GM18507 (cell line): ENCODE results near the gene WHAMM.
"Not testable (repeated sequence)": the region's sequence is repeated elsewhere in the genome, so short reads cannot be mapped to it uniquely, and the experiment has no call there.

ENCODE experiments used
- DNase-seq: peaks from one replicate; pipeline ENCODE4 v3.0.0; 2011; ENCODE audit warnings: low read depth; ENCODE audit not compliant: insufficient read length; ENCODE audit errors: extremely low spot score
- FAIRE-seq: peaks from 2 replicates; lab custom pipeline; 2011; peaks lifted over from hg19 to GRCh38; lab: Jason Lieb, UNC

Gene WHAMM, protein sequence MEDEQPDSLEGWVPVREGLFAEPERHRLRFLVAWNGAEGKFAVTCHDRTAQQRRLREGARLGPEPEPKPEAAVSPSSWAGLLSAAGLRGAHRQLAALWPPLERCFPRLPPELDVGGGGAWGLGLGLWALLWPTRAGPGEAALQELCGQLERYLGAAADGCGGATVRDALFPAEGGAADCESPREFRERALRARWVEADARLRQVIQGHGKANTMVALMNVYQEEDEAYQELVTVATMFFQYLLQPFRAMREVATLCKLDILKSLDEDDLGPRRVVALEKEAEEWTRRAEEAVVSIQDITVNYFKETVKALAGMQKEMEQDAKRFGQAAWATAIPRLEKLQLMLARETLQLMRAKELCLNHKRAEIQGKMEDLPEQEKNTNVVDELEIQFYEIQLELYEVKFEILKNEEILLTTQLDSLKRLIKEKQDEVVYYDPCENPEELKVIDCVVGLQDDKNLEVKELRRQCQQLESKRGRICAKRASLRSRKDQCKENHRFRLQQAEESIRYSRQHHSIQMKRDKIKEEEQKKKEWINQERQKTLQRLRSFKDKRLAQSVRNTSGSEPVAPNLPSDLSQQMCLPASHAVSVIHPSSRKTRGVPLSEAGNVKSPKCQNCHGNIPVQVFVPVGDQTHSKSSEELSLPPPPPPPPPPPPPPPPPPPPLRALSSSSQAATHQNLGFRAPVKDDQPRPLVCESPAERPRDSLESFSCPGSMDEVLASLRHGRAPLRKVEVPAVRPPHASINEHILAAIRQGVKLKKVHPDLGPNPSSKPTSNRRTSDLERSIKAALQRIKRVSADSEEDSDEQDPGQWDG

GRCh38 chr15:82809308-82810060, at the start of gene WHAMM:
TSS of gene WHAMM (plus strand) at chr15:82809628. CDS start at chr15:82809727, 99 bp downstream.
- DNase-seq, result peak; percentile 81
- peak; percentile 97 for FAIRE-seq

DNA sequence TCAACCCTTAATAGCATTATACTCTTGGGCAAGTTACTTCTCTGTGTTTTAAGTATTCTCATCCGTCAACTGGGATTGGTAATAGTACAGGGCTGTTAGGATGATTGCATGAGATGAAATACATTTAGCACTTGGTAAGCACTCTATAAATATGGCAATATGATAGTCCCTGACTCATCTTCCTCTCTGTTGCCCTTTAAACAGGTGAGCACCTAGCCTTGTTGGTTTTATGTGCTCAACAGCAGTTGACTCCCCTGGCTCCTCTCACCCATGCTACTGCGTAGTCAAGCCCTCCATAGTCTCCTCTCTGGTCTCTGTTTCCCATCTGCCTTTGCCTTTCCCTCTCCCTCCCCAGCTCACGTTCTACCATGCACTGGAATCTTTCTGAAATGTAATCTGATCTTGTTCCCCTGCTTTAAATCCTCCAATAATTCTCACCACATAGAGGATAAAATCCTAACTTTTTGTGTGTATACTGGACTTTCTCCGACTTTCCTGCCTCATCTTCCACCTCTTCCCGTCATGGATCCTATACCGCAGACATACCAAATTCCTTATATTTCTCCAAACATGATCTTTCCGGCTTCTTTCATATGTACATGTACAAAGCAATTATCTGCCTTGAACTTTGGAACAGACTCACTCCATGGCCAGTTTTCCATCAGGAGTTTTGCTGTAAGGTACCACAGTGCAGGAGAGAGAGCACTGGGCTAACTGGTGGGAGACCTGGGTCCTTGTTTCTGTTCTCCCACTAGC, 45.9 kb upstream of the WHAMM start:
- no peak for FAIRE-seq
- DNase-seq, result no peak

DNA sequence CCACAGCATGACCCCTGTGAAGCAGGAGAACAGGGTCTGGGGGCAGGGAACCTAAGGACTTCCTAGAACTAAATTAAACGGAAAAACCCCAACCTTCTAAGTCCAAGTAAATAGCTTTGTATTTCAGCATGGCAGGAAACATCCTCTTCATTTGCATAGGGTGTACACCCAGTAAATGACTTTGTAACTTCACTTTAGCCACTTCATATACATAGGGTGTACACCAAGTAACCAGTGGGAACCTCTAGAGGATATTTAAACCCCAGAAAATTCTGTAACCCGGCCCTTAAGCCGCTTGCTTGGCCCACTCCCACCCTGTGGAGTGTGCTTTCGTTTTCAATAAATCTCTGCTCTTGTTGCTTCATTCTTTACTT, 45.3 kb upstream of the WHAMM start:
- FAIRE-seq, result no peak

DNA sequence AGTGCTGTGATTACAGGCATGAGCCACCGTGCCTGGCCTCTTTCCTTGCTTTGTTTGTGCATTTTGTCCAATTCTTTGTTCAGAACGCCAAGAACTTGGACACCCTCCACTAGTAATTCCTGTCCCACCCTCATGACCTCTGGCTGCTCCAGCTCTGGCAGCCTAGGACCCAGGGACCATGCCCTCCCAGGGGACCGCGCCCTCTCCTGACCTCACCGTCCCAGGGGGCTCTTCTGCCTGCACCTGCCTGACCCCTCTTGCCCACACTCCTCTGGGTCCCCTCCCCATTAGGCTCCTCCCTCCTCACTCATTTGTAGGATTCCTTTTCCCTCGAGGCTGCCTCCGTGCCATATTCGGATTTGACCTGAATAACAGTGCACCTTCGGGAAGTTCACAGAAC, 44.7 kb upstream of the WHAMM start:
- DNase-seq (no peak), FAIRE-seq (no peak)

More for the DNA sequence above, 45.3 kb upstream of the WHAMM start:
- DNase-seq, result no peak

- not testable (repeated sequence) for DNase-seq, FAIRE-seq
Measured at GRCh38 chr15:82766201-82766600, 43.2 kb upstream of the WHAMM start.

GRCh38 chr15:82767163-82767829, 42.1 kb upstream of the WHAMM start:
- DNase-seq (no peak), FAIRE-seq (no peak)

DNA sequence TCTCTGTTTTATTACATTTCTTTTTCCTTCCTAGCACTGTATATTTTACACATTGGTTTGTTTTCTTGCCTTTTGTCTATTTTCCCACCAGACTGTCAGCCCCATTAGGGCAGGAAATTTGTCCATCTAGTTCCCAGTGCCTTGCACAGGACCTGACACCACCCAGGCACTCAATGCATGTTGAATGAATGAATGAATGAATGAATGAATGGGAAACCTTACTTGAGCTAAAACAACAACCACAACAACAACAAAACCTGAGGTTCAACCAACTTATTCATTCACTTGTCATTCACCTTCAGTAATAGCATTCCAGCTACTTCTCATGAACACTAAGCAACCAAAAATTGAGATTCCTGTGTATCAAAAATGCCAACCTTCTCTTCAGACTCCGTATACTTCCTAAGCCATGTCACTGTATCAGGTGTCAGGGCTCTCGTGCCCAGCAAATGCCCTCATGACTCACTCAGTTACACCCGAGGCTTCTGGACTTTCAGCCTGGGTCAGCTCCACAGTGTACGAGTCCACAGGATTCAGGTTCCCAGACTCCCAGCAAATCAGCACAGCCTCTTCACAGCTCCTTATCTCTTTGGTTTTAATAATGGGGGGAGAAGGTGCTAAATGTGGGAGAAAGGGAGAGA, 40.9 kb upstream of the WHAMM start:
- no peak for FAIRE-seq
- no peak for DNase-seq

GRCh38 chr15:82771789-82772607, 37.4 kb upstream of the WHAMM start:
- no peak for FAIRE-seq
- no peak for DNase-seq

DNA sequence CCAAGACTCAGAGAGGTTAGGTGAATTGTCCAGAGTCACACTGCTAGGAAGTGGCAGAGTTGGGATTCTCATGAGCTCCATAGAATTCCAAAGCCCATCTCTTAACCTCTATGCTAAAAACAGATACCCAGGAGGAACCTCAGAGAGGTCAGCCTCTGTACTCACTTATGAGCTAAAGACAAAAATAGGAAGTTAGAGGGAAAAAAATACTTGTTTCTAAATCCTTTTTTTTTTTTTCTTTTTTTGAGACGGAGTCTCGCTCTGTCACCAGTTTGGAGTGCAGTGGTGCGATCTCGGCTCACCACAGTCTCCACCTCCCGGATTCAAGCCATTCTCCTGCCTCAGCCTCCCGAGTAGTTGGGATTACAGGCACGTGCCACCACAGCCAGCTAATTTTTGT, 34.9 kb upstream of the WHAMM start:
- no peak for DNase-seq

DNA sequence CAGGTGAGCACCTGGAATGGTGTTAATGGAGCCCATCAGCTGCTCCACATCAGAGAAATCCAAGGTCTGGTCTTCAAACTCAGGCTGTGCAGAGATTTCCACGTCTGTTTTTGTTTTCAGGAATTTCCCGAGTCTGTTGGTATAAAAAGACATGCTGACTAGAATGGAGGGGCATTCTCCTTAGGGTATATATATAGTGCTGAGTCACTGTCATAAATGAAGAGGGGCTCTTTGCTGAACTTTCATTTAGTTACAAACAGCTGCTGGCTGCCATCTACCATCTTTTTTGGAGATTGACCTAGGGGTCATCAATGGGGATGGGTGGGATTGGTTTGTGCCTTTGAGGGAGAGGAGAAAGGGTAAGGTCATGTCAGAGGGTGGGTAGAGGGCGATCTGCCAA, 30.7 kb upstream of the WHAMM start:
- no peak for FAIRE-seq
- no peak for DNase-seq

More for the DNA sequence above, 34.9 kb upstream of the WHAMM start:
- FAIRE-seq, result no peak

DNA sequence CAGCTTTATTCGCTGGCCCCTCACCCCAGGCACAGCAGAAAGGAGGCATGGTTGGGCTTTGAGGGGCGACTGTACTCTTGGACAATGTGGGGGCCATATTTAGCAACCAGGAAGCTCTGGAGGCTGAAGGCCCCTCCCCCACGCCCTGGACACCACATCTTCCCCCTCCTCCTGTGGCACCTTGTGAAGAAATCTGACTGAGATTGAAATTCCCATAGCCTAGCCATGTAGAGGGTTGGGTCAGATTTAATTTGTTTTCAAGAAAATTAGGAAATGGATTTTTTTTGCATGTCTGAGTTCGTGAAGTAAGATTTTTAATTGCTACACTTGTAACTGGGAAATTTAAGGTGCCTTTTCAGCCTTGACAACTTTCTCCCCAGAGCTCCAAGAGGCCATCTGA, 28.1 kb upstream of the WHAMM start:
- DNase-seq (no peak), FAIRE-seq (no peak)

GRCh38 chr15:82788496-82788895, 20.9 kb upstream of the WHAMM start:
- FAIRE-seq (no peak), DNase-seq (no peak)

GRCh38 chr15:82789491-82789890, 19.9 kb upstream of the WHAMM start:
- no peak for FAIRE-seq

GRCh38 chr15:82790321-82790720, 19.1 kb upstream of the WHAMM start:
- FAIRE-seq (no peak), DNase-seq (no peak)

More at GRCh38 chr15:82789491-82789890, 19.9 kb upstream of the WHAMM start:
- no peak for DNase-seq

- no peak for DNase-seq
- FAIRE-seq, result no peak
Measured at GRCh38 chr15:82792068-82792467, 17.4 kb upstream of the WHAMM start.

GRCh38 chr15:82793737-82794136, 15.7 kb upstream of the WHAMM start:
- DNase-seq (no peak), FAIRE-seq (no peak)

- DNase-seq (no peak), FAIRE-seq (no peak)
Measured at GRCh38 chr15:82798104-82798503, 11.3 kb upstream of the WHAMM start.
